Cardiac fibroblast (primary cell): ENCODE measurements around the gene NUMB.

Experiments
- DNase-seq, 2 donors: peaks; one replicate each; pipeline versions ENCODE4 v3.0.0 to v3.0.0-alpha.2; 2010; ENCODE audit warnings: low read depth in 2 of 2
- H3K4me3 ChIP-seq, 2 donors: replicated peaks in 1 of 2; 1 replicate in 1 of 2; 2 replicates in 1 of 2; pipeline ENCODE4 v1.5.1; 2011; ENCODE audit warnings: low read depth in 2 of 2, low read length in 2 of 2, mild to moderate bottlenecking in 2 of 2, moderate library complexity in 1 of 2
- TF ChIP-seq, protein P1 (sequence below): IDR thresholded peaks from one replicate; pipeline ENCODE4 v1.5.1; 2011; ENCODE audit warnings: low read depth, mild to moderate bottlenecking, low read length, inconsistent platforms

The NUMB gene

GRCh38 chr14:73342670-73343069 is 115.7 kb downstream of the NUMB start:
- TF ChIP-seq, protein P1, sequence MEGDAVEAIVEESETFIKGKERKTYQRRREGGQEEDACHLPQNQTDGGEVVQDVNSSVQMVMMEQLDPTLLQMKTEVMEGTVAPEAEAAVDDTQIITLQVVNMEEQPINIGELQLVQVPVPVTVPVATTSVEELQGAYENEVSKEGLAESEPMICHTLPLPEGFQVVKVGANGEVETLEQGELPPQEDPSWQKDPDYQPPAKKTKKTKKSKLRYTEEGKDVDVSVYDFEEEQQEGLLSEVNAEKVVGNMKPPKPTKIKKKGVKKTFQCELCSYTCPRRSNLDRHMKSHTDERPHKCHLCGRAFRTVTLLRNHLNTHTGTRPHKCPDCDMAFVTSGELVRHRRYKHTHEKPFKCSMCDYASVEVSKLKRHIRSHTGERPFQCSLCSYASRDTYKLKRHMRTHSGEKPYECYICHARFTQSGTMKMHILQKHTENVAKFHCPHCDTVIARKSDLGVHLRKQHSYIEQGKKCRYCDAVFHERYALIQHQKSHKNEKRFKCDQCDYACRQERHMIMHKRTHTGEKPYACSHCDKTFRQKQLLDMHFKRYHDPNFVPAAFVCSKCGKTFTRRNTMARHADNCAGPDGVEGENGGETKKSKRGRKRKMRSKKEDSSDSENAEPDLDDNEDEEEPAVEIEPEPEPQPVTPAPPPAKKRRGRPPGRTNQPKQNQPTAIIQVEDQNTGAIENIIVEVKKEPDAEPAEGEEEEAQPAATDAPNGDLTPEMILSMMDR: no peak
- no peak overlapping the region for H3K4me3 ChIP-seq
- DNase-seq: no peak

GRCh38 chr14:73339846-73340595 is 118.3 kb downstream of the NUMB start:
- TF ChIP-seq, protein P1: no peak
- DNase-seq: no peak
- H3K4me3 ChIP-seq: no peak overlapping the region

DNA sequence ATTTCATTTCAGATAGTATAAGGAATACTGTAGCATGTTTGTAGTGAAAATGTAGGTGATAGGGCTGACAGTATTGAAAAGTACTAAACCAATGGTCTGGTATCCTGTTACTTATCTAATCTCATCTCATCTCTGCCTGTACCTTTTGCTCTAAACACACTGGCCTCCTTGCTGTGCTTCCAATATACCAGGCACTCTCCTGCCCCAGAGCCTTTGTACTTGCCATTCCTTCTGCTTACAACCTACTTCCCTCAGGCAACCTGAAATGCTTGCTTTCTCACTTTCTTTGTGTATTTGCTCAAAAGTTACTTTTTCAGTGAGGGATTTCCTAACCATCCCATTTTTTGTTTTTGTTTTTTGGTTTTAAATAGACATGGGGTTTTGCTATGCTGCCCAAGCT is 119.1 kb downstream of the NUMB start:
- H3K4me3 ChIP-seq: no peak overlapping the region
- TF ChIP-seq, protein P1: no peak
- no peak for DNase-seq

GRCh38 chr14:73338551-73338950 is 119.8 kb downstream of the NUMB start:
- DNase-seq: no peak
- TF ChIP-seq, protein P1: no peak
- H3K4me3 ChIP-seq: no peak overlapping the region

- DNase-seq: no peak
- no peak overlapping the region for H3K4me3 ChIP-seq
- TF ChIP-seq, protein P1: no peak
Observed at GRCh38 chr14:73333031-73333430, 125.3 kb downstream of the NUMB start.

- TF ChIP-seq, protein P1: no peak
- no peak overlapping the region for H3K4me3 ChIP-seq
- DNase-seq: no peak
Observed at GRCh38 chr14:73325630-73326299, 132.6 kb downstream of the NUMB start.
